ENCODE data around the gene NEMP1. TPM values are rescaled to one million over a fixed set of nuclear protein-coding genes. Genes with fewer than 3 reads are reported as not detected.

Gene NEMP1
- total RNA-seq, 2 experiments from 2014 or later = 7.2 to 9.9 TPM

DNA sequence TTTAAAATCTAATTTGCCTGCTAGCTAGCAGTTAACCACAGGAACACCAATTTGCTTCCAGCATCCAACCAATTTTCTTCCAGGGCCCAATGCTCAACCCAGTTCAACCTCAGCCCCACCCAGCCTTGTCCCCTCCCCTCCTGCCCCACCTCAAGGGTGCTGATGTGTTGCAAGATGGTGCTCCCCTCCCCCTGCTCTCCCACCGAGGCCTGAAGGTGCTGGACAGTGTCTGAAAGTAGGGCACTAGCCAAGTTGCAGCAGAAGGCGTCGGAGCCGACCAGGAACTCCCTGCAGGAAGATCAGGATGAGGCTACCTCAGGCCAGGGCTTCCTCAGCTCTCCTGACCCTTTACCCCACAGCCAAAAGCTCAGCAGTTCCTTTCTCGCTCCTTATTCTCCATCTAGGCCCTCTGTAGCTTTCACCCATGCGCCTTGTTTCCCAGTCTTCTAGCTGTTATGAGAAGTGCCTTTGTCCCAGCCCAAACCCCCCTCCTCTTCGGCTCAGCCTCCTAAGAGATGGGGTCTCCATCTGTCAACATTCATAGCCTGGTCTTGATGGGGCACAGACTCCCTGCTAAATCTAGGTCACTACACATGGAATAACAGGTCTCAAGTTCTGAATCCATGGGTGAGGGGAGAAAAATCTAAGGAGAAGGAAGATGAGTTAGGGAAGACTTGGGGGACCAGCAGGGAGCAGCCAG lies 29.0 kb upstream of the NEMP1 start:
- H3K4me1 ChIP-seq (ENCODE audit: insufficient read depth, low read length) = peaks cover 70% of the 10 kb centered on the region

DNA sequence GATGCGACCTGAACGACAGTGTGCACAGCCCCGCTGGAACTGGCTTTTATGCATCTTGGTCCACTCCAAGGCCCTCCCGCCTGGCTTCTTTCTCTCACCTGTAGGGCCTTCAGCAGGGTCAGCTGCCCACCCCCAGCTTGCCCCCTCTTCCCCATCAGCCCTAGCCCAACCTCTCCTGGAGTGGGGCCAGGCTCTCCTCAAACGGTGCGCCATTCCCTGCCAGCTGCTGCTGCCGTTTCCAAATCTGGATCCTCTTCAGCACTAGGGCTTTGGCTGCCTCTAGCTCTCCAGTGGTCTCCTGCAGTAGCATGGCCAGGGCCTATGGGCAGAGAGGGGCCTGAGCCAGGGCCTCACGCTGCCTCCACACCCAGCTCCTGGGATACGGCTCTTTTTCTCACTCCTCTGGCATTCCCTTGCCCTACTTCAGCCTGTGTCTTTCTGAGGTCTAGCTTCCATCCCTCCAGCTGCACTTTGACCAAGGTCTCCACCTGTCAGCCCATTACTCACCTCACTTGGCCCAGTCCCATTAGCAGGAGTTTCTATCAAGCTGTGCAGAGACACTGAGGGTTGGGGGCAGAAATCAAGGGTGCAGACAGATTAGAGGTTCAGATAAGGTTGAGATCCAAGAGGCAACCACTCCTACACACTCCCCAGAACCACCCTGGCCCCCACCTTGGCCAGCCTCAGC lies 27.6 kb upstream of the NEMP1 start:
- no peak for DNase-seq
- ChIA-PET CTCF (interaction anchor here (1.8 to 2.5 kb wide), 2 partner anchors 37 to 44 kb away, joined by 5 to 6 read pairs; no protein-coding TSS in a partner anchor), POLR2A (interaction anchor here (1.3 to 10.4 kb wide), 2 partner anchors 13 to 27 kb away, joined by 3 to 344 read pairs; partner anchors contain the start of genes NAB2 and NEMP1)
- H3K9me3 ChIP-seq (ENCODE audit: control insufficient read depth in 1 of 2, insufficient read depth in 1 of 2, low read length in 2 of 2) = no peaks in the 10 kb centered on the region
- Mint-ChIP-seq H3K9me3 (no peaks in the 10 kb centered on the region), H3K36me3 (ENCODE audit: low read depth) (peaks cover 80% of the 10 kb centered on the region), H3K27me3 (no peaks in the 10 kb centered on the region), H3K4me3 (no peak overlapping the region), H3K4me1 (ENCODE audit: low read depth) (peaks cover 62% of the 10 kb centered on the region), H3K27ac (peak overlapping the region; percentile 74)
- peaks cover 64% of the 10 kb centered on the region for H3K4me1 ChIP-seq (ENCODE audit: insufficient read depth, low read length)
- H3K27me3 ChIP-seq (ENCODE audit: control insufficient read depth in 1 of 2, insufficient read depth in 2 of 2, low read length in 2 of 2) = no peaks in the 10 kb centered on the region
- peaks cover 64% of the 10 kb centered on the region for H3K36me3 ChIP-seq (ENCODE audit: insufficient read depth, low read length)
- no peak for ATAC-seq (ENCODE audit: poor library complexity)
- peak overlapping the region in 1 of 2 donors; percentile 37 for H3K27ac ChIP-seq (ENCODE audit: low read depth in 1 of 2, low read length in 2 of 2)
- intact Hi-C loops (cut with DNase I, micrococcal nuclease) = no loop called here
- H3K4me3 ChIP-seq (ENCODE audit: low read length) = no peak overlapping the region
- TF ChIP-seq, protein P1, sequence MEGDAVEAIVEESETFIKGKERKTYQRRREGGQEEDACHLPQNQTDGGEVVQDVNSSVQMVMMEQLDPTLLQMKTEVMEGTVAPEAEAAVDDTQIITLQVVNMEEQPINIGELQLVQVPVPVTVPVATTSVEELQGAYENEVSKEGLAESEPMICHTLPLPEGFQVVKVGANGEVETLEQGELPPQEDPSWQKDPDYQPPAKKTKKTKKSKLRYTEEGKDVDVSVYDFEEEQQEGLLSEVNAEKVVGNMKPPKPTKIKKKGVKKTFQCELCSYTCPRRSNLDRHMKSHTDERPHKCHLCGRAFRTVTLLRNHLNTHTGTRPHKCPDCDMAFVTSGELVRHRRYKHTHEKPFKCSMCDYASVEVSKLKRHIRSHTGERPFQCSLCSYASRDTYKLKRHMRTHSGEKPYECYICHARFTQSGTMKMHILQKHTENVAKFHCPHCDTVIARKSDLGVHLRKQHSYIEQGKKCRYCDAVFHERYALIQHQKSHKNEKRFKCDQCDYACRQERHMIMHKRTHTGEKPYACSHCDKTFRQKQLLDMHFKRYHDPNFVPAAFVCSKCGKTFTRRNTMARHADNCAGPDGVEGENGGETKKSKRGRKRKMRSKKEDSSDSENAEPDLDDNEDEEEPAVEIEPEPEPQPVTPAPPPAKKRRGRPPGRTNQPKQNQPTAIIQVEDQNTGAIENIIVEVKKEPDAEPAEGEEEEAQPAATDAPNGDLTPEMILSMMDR (IDR thresholded peaks at IDR 0.05) = no peak

More for the DNA sequence above, 29.0 kb upstream of the NEMP1 start:
- peak overlapping the region in 1 of 2 donors; percentile 47 for H3K27ac ChIP-seq (ENCODE audit: low read depth in 1 of 2, low read length in 2 of 2)
- H3K9me3 ChIP-seq (ENCODE audit: control insufficient read depth in 1 of 2, insufficient read depth in 1 of 2, low read length in 2 of 2) = no peaks in the 10 kb centered on the region
- TF ChIP-seq, protein P1 (IDR thresholded peaks at IDR 0.05) = no peak
- H3K9me3 Mint-ChIP-seq = no peaks in the 10 kb centered on the region
- ChIA-PET CTCF (interaction anchor here (0.6 to 2.5 kb wide), 4 partner anchors 11 to 42 kb away, joined by 3 to 6 read pairs (median 4); no protein-coding TSS in a partner anchor), POLR2A (interaction anchor here (10.4 kb wide), 1 partner anchor 14 kb away, joined by 344 read pairs; the partner anchor contains the start of gene NAB2)
- ATAC-seq (ENCODE audit: poor library complexity) (no peak), DNase-seq (no peak)
- H3K27ac Mint-ChIP-seq = peak overlapping the region; percentile 74
- peaks cover 54% of the 10 kb centered on the region for H3K36me3 ChIP-seq (ENCODE audit: insufficient read depth, low read length)
- peak overlapping the region; percentile 57 for H3K4me3 Mint-ChIP-seq
- H3K27me3 ChIP-seq (ENCODE audit: control insufficient read depth in 1 of 2, insufficient read depth in 2 of 2, low read length in 2 of 2) = no peaks in the 10 kb centered on the region
- peaks cover 80% of the 10 kb centered on the region for H3K36me3 Mint-ChIP-seq (ENCODE audit: low read depth)
- peaks cover 4% of the 10 kb centered on the region for H3K27me3 Mint-ChIP-seq
- H3K4me3 ChIP-seq (ENCODE audit: low read length) = no peak overlapping the region
- intact Hi-C loops (cut with DNase I, micrococcal nuclease) = no loop called here
- H3K4me1 Mint-ChIP-seq (ENCODE audit: low read depth) = peaks cover 63% of the 10 kb centered on the region

GRCh38 chr12:57105011-57105753 lies 26.6 kb upstream of the NEMP1 start:
- ChIA-PET POLR2A (interaction anchor here (1.3 to 10.4 kb wide), 2 partner anchors 12 to 26 kb away, joined by 3 to 344 read pairs; partner anchors contain the start of genes NAB2 and NEMP1), CTCF (interaction anchor here (1.8 to 2.5 kb wide), 2 partner anchors 36 to 43 kb away, joined by 5 to 6 read pairs; no protein-coding TSS in a partner anchor)

More at GRCh38 chr12:57105011-57105753, 26.6 kb upstream of the NEMP1 start:
- ATAC-seq (ENCODE audit: poor library complexity) (no peak), DNase-seq (no peak)
- Histone ChIP-seq H3K4me3 (ENCODE audit: low read length) (no peak overlapping the region), H3K27me3 (ENCODE audit: control insufficient read depth in 1 of 2, insufficient read depth in 2 of 2, low read length in 2 of 2) (no peaks in the 10 kb centered on the region), H3K9me3 (ENCODE audit: control insufficient read depth in 1 of 2, insufficient read depth in 1 of 2, low read length in 2 of 2) (no peaks in the 10 kb centered on the region), H3K4me1 (ENCODE audit: insufficient read depth, low read length) (peaks cover 62% of the 10 kb centered on the region), H3K36me3 (ENCODE audit: insufficient read depth, low read length) (peaks cover 66% of the 10 kb centered on the region), H3K27ac (ENCODE audit: low read depth in 1 of 2, low read length in 2 of 2) (no peak overlapping the region)
- H3K36me3 Mint-ChIP-seq (ENCODE audit: low read depth) = peaks cover 80% of the 10 kb centered on the region
- TF ChIP-seq, protein P1 (IDR thresholded peaks at IDR 0.05) = no peak
- H3K27ac Mint-ChIP-seq = peak overlapping the region; percentile 69
- intact Hi-C loops (cut with DNase I, micrococcal nuclease) = no loop called here
- H3K9me3 Mint-ChIP-seq = no peaks in the 10 kb centered on the region
- no peak overlapping the region for H3K4me3 Mint-ChIP-seq
- H3K4me1 Mint-ChIP-seq (ENCODE audit: low read depth) = peaks cover 65% of the 10 kb centered on the region
- no peaks in the 10 kb centered on the region for H3K27me3 Mint-ChIP-seq
